ENCODE data around the gene RXFP1. TPM values are rescaled to one million over a fixed set of nuclear protein-coding genes. Genes with fewer than 3 reads are reported as not detected.

Gene RXFP1
- total RNA-seq, 1 donor from 2014 or later, result not detected

- no peak overlapping the region for H3K4me3 Mint-ChIP-seq (ENCODE audit: unreplicated experiment)
These were observed 91.4 kb downstream of the RXFP1 start for GRCh38 chr4:158613046-158613445.

GRCh38 chr4:158617956-158618355 lies 96.3 kb downstream of the RXFP1 start:
- TF ChIP-seq CTCF (IDR thresholded peaks at IDR 0.05; ENCODE audit: unreplicated experiment), result no peak
- H3K4me1 Mint-ChIP-seq (ENCODE audit: unreplicated experiment), result no peaks in the 10 kb centered on the region
- no peaks in the 10 kb centered on the region for H3K9me3 Mint-ChIP-seq (ENCODE audit: unreplicated experiment)
- DNase-seq (ENCODE audit: low spot score), result no peak
- no peak overlapping the region for H3K27ac Mint-ChIP-seq (ENCODE audit: unreplicated experiment)
- no peak overlapping the region for H3K4me3 Mint-ChIP-seq (ENCODE audit: unreplicated experiment)
- no peaks in the 10 kb centered on the region for H3K27me3 Mint-ChIP-seq (ENCODE audit: unreplicated experiment)
- no peaks in the 10 kb centered on the region for H3K36me3 Mint-ChIP-seq (ENCODE audit: low read depth, unreplicated experiment)

More at GRCh38 chr4:158613046-158613445, 91.4 kb downstream of the RXFP1 start:
- Mint-ChIP-seq H3K4me1 (ENCODE audit: unreplicated experiment) (no peaks in the 10 kb centered on the region), H3K27ac (ENCODE audit: unreplicated experiment) (no peak overlapping the region), H3K9me3 (ENCODE audit: unreplicated experiment) (no peaks in the 10 kb centered on the region), H3K36me3 (ENCODE audit: low read depth, unreplicated experiment) (no peaks in the 10 kb centered on the region), H3K27me3 (ENCODE audit: unreplicated experiment) (no peaks in the 10 kb centered on the region)
- no peak for DNase-seq (ENCODE audit: low spot score)
- no peak for TF ChIP-seq CTCF (IDR thresholded peaks at IDR 0.05; ENCODE audit: unreplicated experiment)

- H3K27ac Mint-ChIP-seq (ENCODE audit: unreplicated experiment), result no peak overlapping the region
- no peaks in the 10 kb centered on the region for H3K9me3 Mint-ChIP-seq (ENCODE audit: unreplicated experiment)
- no peak for DNase-seq (ENCODE audit: low spot score)
- no peak overlapping the region for H3K4me3 Mint-ChIP-seq (ENCODE audit: unreplicated experiment)
- no peaks in the 10 kb centered on the region for H3K4me1 Mint-ChIP-seq (ENCODE audit: unreplicated experiment)
- no peaks in the 10 kb centered on the region for H3K36me3 Mint-ChIP-seq (ENCODE audit: low read depth, unreplicated experiment)
- no peaks in the 10 kb centered on the region for H3K27me3 Mint-ChIP-seq (ENCODE audit: unreplicated experiment)
- no peak for TF ChIP-seq CTCF (IDR thresholded peaks at IDR 0.05; ENCODE audit: unreplicated experiment)
These were observed 100.0 kb downstream of the RXFP1 start for GRCh38 chr4:158621729-158622128.

- no peaks in the 10 kb centered on the region for H3K4me1 Mint-ChIP-seq (ENCODE audit: unreplicated experiment)
- H3K36me3 Mint-ChIP-seq (ENCODE audit: low read depth, unreplicated experiment), result no peaks in the 10 kb centered on the region
- H3K9me3 Mint-ChIP-seq (ENCODE audit: unreplicated experiment), result no peaks in the 10 kb centered on the region
- no peak for DNase-seq (ENCODE audit: low spot score)
- TF ChIP-seq CTCF (IDR thresholded peaks at IDR 0.05; ENCODE audit: unreplicated experiment), result no peak
- no peak overlapping the region for H3K27ac Mint-ChIP-seq (ENCODE audit: unreplicated experiment)
- H3K27me3 Mint-ChIP-seq (ENCODE audit: unreplicated experiment), result no peaks in the 10 kb centered on the region
- no peak overlapping the region for H3K4me3 Mint-ChIP-seq (ENCODE audit: unreplicated experiment)
These were observed 100.6 kb downstream of the RXFP1 start for GRCh38 chr4:158622251-158622650.

GRCh38 chr4:158624889-158625478 lies 103.3 kb downstream of the RXFP1 start:
- Mint-ChIP-seq H3K36me3 (ENCODE audit: low read depth, unreplicated experiment) (no peaks in the 10 kb centered on the region), H3K4me1 (ENCODE audit: unreplicated experiment) (no peaks in the 10 kb centered on the region), H3K9me3 (ENCODE audit: unreplicated experiment) (no peaks in the 10 kb centered on the region), H3K27me3 (ENCODE audit: unreplicated experiment) (no peaks in the 10 kb centered on the region), H3K27ac (ENCODE audit: unreplicated experiment) (no peak overlapping the region), H3K4me3 (ENCODE audit: unreplicated experiment) (no peak overlapping the region)
- DNase-seq (ENCODE audit: low spot score), result peak; percentile 28
- peak; percentile 82 for TF ChIP-seq CTCF (IDR thresholded peaks at IDR 0.05; ENCODE audit: unreplicated experiment)
